HCT116 (cell line): ENCODE measurements around the gene FOXP2. TPM values are rescaled to one million over a fixed set of nuclear protein-coding genes. Genes with fewer than 3 reads are reported as not detected.

Experiments
- ATAC-seq: fragments of 200-7000 bp; cut with Tn5 transposase; 2 replicates; pipeline ENCODE4 v1.9.1; 2020; ENCODE audit warnings: mild to moderate bottlenecking, moderate library complexity
- BruUV-seq: library from RNA; stranded (reverse); fragments of 400-500 nt; replicated peaks from 2 replicates; lab custom pipeline; 2021; lab: Mats Ljungman, UMichigan
- CTCF ChIA-PET: fragments of 300-600 bp; sonication (Branson Sonifier 250); formaldehyde crosslinking; loops from one replicate; lab custom pipeline; 2021; ENCODE audit warnings: antibody characterized with exemption; lab: Charles Lee
- POLR2A ChIA-PET: fragments of 300-600, 350-600 bp; sonication (Branson Sonifier 250); formaldehyde crosslinking; loops from one replicate; lab custom pipeline; 2021; ENCODE audit warnings: antibody characterized with exemption; lab: Charles Lee
- RAD21 ChIA-PET, 2 experiments: fragments of 300-600 bp; sonication (Branson Sonifier 250); formaldehyde crosslinking; loops; one replicate each; lab custom pipeline; 2023; ENCODE audit warnings: low total read pairs in 2 of 2; ENCODE audit not compliant: uncharacterized antibody in 2 of 2, unreplicated experiment in 2 of 2, low non-redundant PET in 1 of 2; lab: Charles Lee
- DNase-seq: peaks from one replicate; pipeline ENCODE4 v3.0.0-alpha.2; 2010; ENCODE audit warnings: low read depth, low spot score
- H2AFZ ChIP-seq: fragments of 200-600 bp; shearing (Covaris generic), sonication (generic); 2 replicates; pipeline ENCODE4 v1.6.1; 2017; ENCODE audit warnings: low read depth, mixed run types, mixed read lengths, antibody characterized with exemption, low read length; ENCODE audit not compliant: poor library complexity, severe bottlenecking
- H3K27ac ChIP-seq: 2 replicates; pipeline ENCODE4 v1.5.1; 2012; ENCODE audit warnings: low read depth, low read length
- H3K27me3 ChIP-seq: fragments of 200-600 bp; sonication (generic); 2 replicates; pipeline ENCODE4 v1.6.1; 2016; ENCODE audit warnings: mixed run types, low read length, mixed read lengths; ENCODE audit not compliant: insufficient read depth
- H3K36me3 ChIP-seq, 2 experiments: fragments of 200-500 bp in 1 of 2; fragments of 200-600 bp in 1 of 2; sonication (Bioruptor generic) in 1 of 2; sonication (generic) in 1 of 2; 2 replicates each; pipeline versions ENCODE4 v1.5.1 to v1.6.1; 2014 to 2016; ENCODE audit warnings: low read length in 2 of 2, inconsistent platforms in 1 of 2, mixed read lengths in 1 of 2, mixed run types in 1 of 2; ENCODE audit not compliant: insufficient read depth in 2 of 2, control insufficient read depth in 1 of 2
- H3K4me1 ChIP-seq, 2 experiments: fragments of 200-600 bp in 1 of 2; sonication (generic) in 1 of 2; 2 replicates each; pipeline versions ENCODE4 v1.5.1 to v1.6.1; 2012 to 2017; ENCODE audit warnings: low read length in 2 of 2, inconsistent platforms in 1 of 2, mild to moderate bottlenecking in 1 of 2, mixed read lengths in 1 of 2, mixed run types in 1 of 2, moderate library complexity in 1 of 2; ENCODE audit not compliant: insufficient read depth in 2 of 2, control insufficient read depth in 1 of 2
- H3K4me2 ChIP-seq: fragments of 200-600 bp; sonication (generic); 2 replicates; pipeline ENCODE4 v1.6.1; 2017; ENCODE audit warnings: mixed run types, low read length, mixed read lengths
- H3K4me3 ChIP-seq, 2 experiments: fragments of 200-600 bp in 1 of 2; sonication (generic) in 1 of 2; replicated peaks in 1 of 2; 2 replicates each; pipeline ENCODE4 v1.5.1; 2011 to 2016; ENCODE audit warnings: low read length in 2 of 2, control low read depth in 1 of 2, low read depth in 1 of 2, mild to moderate bottlenecking in 1 of 2, mixed read lengths in 1 of 2, mixed run types in 1 of 2
- H3K79me2 ChIP-seq: fragments of 200-600 bp; sonication (generic); 2 replicates; pipeline ENCODE4 v1.6.1; 2017; ENCODE audit warnings: mild to moderate bottlenecking, mixed run types, low read length, moderate library complexity, mixed read lengths; ENCODE audit not compliant: insufficient read depth
- H3K9ac ChIP-seq: fragments of 200-600 bp; sonication (generic); 2 replicates; pipeline ENCODE4 v1.6.1; 2016; ENCODE audit warnings: low read length, mixed read lengths
- H3K9me2 ChIP-seq: fragments of 200-600 bp; sonication (generic), shearing (Covaris generic); 2 replicates; pipeline ENCODE4 v1.6.1; 2017; ENCODE audit warnings: mixed run types, mild to moderate bottlenecking, moderate library complexity; ENCODE audit not compliant: insufficient read depth
- H3K9me3 ChIP-seq, 2 experiments: fragments of 200-500 bp in 1 of 2; fragments of 200-600 bp in 1 of 2; sonication (Bioruptor generic) in 1 of 2; sonication (generic) in 1 of 2; 2 replicates each; pipeline ENCODE4 v1.6.1; 2014 to 2017; ENCODE audit warnings: low read length in 2 of 2, mixed read lengths in 2 of 2, inconsistent platforms in 1 of 2, low read depth in 1 of 2, mild to moderate bottlenecking in 1 of 2, mixed run types in 1 of 2, moderate library complexity in 1 of 2; ENCODE audit not compliant: control insufficient read depth in 1 of 2, insufficient read depth in 1 of 2
- H4K20me1 ChIP-seq: fragments of 200-600 bp; sonication (generic), shearing (Covaris generic); 2 replicates; pipeline ENCODE4 v1.6.1; 2017; ENCODE audit warnings: mixed run types, mild to moderate bottlenecking, moderate library complexity; ENCODE audit not compliant: insufficient read depth
- ATF3 ChIP-seq: IDR thresholded peaks from 2 replicates; pipeline ENCODE4 v1.6.1; 2012
- CBX3 ChIP-seq: IDR thresholded peaks from 2 replicates; pipeline ENCODE4 v1.6.1; 2012; ENCODE audit warnings: low read depth
- CTCF ChIP-seq, 3 experiments: fragments of 200-600 bp in 1 of 3; sonication (generic) in 1 of 3; IDR thresholded peaks in 2 of 3; conservative IDR thresholded peaks in 1 of 3; 2 replicates each; pipeline ENCODE4 v1.5.1; 2012 to 2017; ENCODE audit warnings: low read depth in 2 of 3, low read length in 2 of 3, antibody characterized with exemption in 1 of 3, borderline replicate concordance in 1 of 3, control low read depth in 1 of 3, mild to moderate bottlenecking in 1 of 3, mixed read lengths in 1 of 3, mixed run types in 1 of 3, moderate library complexity in 1 of 3; ENCODE audit not compliant: insufficient read depth in 1 of 3
- EGR1 ChIP-seq: IDR thresholded peaks from 2 replicates; pipeline ENCODE4 v1.6.1; 2012; ENCODE audit warnings: low read depth
- EZH2phosphoT487 ChIP-seq: fragments of 200-600 bp; IDR thresholded peaks from 2 replicates; pipeline ENCODE4 v1.6.1; 2018; ENCODE audit warnings: antibody characterized with exemption, borderline replicate concordance
- MAX ChIP-seq: IDR thresholded peaks from 2 replicates; pipeline ENCODE4 v1.6.1; 2012
- RAD21 ChIP-seq: IDR thresholded peaks from 2 replicates; pipeline ENCODE4 v1.6.1; 2012; ENCODE audit warnings: low read depth, mild to moderate bottlenecking
- SP1 ChIP-seq: IDR thresholded peaks from 2 replicates; pipeline ENCODE4 v1.6.1; 2012; ENCODE audit warnings: low read depth
- SRF ChIP-seq: IDR thresholded peaks from 2 replicates; pipeline ENCODE4 v1.6.1; 2012; ENCODE audit warnings: low read depth
- YY1 ChIP-seq: IDR thresholded peaks from 2 replicates; pipeline ENCODE4 v1.6.1; 2011; ENCODE audit warnings: low read length, low read depth, moderate library complexity, mild to moderate bottlenecking; ENCODE audit not compliant: insufficient replicate concordance; ENCODE audit errors: extremely low read depth
- intact Hi-C: fragments of 100-400 bp; cut with micrococcal nuclease; formaldehyde crosslinking; loops from 2 replicates; pipeline ENCODE4 v1.10.0; 2022
- total RNA-seq: library from RNA; stranded (reverse); gene quantifications from one replicate; pipeline ENCODE4 v1.2.1, GENCODE V29; 2021; ENCODE audit not compliant: unreplicated experiment

Gene FOXP2
- total RNA-seq, 1 experiment from 2014 or later = 2.5 TPM

GRCh38 chr7:114368492-114368891, 46.1 kb upstream of the FOXP2 start (continued):
- TF ChIP-seq RAD21 = no peak
- TF ChIP-seq, all 23 proteins: peak for 0

- Histone ChIP-seq H3K9me2 (no peaks in the 10 kb centered on the region), H3K4me1 (no peaks in the 10 kb centered on the region), H3K27me3 (no peaks in the 10 kb centered on the region), H3K79me2 (no peaks in the 10 kb centered on the region), H2AFZ (no peak overlapping the region), H3K4me3 (no peak overlapping the region), H3K36me3 (no peaks in the 10 kb centered on the region), H4K20me1 (no peaks in the 10 kb centered on the region), H3K9ac (no peak overlapping the region), H3K4me2 (no peak overlapping the region), H3K9me3 (no peaks in the 10 kb centered on the region), H3K27ac (no peak overlapping the region)
- ChIA-PET CTCF (no interaction called here), RAD21 (no interaction called here), POLR2A (no interaction called here)
- no peak for TF ChIP-seq CTCF (IDR thresholded peaks at IDR 0.05 in 2 of 3, conservative IDR thresholded peaks at IDR 0.05 in 1 of 3; ENCODE audit: borderline replicate concordance in 1 of 3, insufficient read depth in 1 of 3, low read depth in 2 of 3, low read length in 2 of 3)
- no peak for TF ChIP-seq EZH2phosphoT487
- TF ChIP-seq RAD21 = no peak
- TF ChIP-seq SRF = no peak
- TF ChIP-seq EGR1 = no peak
- no peak for TF ChIP-seq MAX
- no peak for TF ChIP-seq ATF3
- TF ChIP-seq YY1 = no peak
- no peak for TF ChIP-seq SP1
- TF ChIP-seq CBX3 = no peak
- ATAC-seq (no peak), DNase-seq (no peak)
- intact Hi-C loops = no loop called here
- no TSS peak for BruUV-seq
These were observed 45.3 kb upstream of the FOXP2 start for GRCh38 chr7:114369294-114369693.
